A549 (cell line): ENCODE data around the gene NFE2L3.
"Not testable (repeated sequence)": the region's sequence is repeated elsewhere in the genome, so short reads cannot be mapped to it uniquely, and the experiment has no call there.

Experiments
- BHLHE40 ChIP-seq: IDR thresholded peaks from 2 replicates; pipeline ENCODE4 v1.6.1; 2012; ENCODE audit warnings: low read depth, low read length, inconsistent platforms
- EP300 ChIP-seq, 2 experiments: fragments of >200 bp; sonication (Bioruptor Twin); formaldehyde crosslinking; IDR thresholded peaks; 2 replicates in 1 of 2; 3 replicates in 1 of 2; pipeline ENCODE4 v1.6.1; 2016 to 2017
- HDAC2 ChIP-seq: fragments of 200-600 bp; sonication (generic); IDR thresholded peaks from 2 replicates; pipeline ENCODE4 v1.6.1; 2016
- JUN ChIP-seq, 2 experiments: fragments of >200 bp; sonication (Bioruptor Twin); formaldehyde crosslinking; IDR thresholded peaks; 2 replicates in 1 of 2; 3 replicates in 1 of 2; pipeline ENCODE4 v1.6.1; 2016 to 2017
- JUNB ChIP-seq: fragments of >200 bp; sonication (Bioruptor Twin); formaldehyde crosslinking; IDR thresholded peaks from 2 replicates; pipeline ENCODE4 v1.6.1; 2016
- KDM1A ChIP-seq: fragments of 200-600 bp; sonication (generic); IDR thresholded peaks from 2 replicates; pipeline ENCODE4 v1.6.1; 2016; ENCODE audit warnings: low read depth, mild to moderate bottlenecking
- MAFK ChIP-seq: fragments of 450-650 bp; IDR thresholded peaks from 2 replicates; pipeline ENCODE4 v1.6.1; 2014; ENCODE audit not compliant: partially characterized antibody
- POLR2A ChIP-seq: IDR thresholded peaks from 2 replicates; pipeline ENCODE4 v1.6.1; 2012; ENCODE audit warnings: mild to moderate bottlenecking, low read length
- TF ChIP-seq, protein P1 (sequence below): fragments of >200 bp; sonication (Bioruptor Twin); formaldehyde crosslinking; IDR thresholded peaks from 3 replicates; pipeline ENCODE4 v1.5.1; 2016
- TF ChIP-seq, protein P2 (sequence below): fragments of 250-450 bp; sonication (Bioruptor Pico); IDR thresholded peaks from 2 replicates; pipeline ENCODE4 v1.5.0; 2020; ENCODE audit warnings: low read depth, mild to moderate bottlenecking, moderate library complexity
- TF ChIP-seq, protein P3 (sequence below): fragments of 200-600 bp; sonication (generic); IDR thresholded peaks from 2 replicates; pipeline ENCODE4 v1.6.1; 2016; ENCODE audit warnings: antibody characterized with exemption, mild to moderate bottlenecking, moderate library complexity

DNA sequence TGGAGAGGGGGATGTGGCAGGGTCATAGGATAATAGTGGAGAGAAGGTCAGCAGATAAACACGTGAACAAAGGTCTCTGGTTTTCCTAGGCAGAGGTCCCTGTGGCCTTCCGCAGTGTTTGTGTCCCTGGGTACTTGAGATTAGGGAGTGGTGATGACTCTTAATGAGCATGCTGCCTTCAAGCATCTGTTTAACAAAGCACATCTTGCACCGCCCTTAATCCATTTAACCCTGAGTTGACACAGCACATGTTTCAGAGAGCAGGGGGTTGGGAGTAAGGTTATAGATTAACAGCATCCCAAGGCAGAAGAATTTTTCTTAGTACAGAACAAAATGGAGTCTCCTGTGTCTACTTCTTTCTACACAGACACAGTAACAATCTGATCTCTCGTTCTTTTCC, 23.9 kb downstream of the NFE2L3 start:
- TF ChIP-seq, protein P1, sequence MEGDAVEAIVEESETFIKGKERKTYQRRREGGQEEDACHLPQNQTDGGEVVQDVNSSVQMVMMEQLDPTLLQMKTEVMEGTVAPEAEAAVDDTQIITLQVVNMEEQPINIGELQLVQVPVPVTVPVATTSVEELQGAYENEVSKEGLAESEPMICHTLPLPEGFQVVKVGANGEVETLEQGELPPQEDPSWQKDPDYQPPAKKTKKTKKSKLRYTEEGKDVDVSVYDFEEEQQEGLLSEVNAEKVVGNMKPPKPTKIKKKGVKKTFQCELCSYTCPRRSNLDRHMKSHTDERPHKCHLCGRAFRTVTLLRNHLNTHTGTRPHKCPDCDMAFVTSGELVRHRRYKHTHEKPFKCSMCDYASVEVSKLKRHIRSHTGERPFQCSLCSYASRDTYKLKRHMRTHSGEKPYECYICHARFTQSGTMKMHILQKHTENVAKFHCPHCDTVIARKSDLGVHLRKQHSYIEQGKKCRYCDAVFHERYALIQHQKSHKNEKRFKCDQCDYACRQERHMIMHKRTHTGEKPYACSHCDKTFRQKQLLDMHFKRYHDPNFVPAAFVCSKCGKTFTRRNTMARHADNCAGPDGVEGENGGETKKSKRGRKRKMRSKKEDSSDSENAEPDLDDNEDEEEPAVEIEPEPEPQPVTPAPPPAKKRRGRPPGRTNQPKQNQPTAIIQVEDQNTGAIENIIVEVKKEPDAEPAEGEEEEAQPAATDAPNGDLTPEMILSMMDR: not testable (repeated sequence)
- not testable (repeated sequence) for TF ChIP-seq MAFK; BHLHE40; POLR2A; JUN (IDR thresholded peaks at IDR 0.05); KDM1A; JUNB; HDAC2; EP300 (IDR thresholded peaks at IDR 0.05)
- TF ChIP-seq, protein P2, sequence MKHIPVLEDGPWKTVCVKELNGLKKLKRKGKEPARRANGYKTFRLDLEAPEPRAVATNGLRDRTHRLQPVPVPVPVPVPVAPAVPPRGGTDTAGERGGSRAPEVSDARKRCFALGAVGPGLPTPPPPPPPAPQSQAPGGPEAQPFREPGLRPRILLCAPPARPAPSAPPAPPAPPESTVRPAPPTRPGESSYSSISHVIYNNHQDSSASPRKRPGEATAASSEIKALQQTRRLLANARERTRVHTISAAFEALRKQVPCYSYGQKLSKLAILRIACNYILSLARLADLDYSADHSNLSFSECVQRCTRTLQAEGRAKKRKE (CRISPR knock-in tag): not testable (repeated sequence)
- TF ChIP-seq, protein P3, sequence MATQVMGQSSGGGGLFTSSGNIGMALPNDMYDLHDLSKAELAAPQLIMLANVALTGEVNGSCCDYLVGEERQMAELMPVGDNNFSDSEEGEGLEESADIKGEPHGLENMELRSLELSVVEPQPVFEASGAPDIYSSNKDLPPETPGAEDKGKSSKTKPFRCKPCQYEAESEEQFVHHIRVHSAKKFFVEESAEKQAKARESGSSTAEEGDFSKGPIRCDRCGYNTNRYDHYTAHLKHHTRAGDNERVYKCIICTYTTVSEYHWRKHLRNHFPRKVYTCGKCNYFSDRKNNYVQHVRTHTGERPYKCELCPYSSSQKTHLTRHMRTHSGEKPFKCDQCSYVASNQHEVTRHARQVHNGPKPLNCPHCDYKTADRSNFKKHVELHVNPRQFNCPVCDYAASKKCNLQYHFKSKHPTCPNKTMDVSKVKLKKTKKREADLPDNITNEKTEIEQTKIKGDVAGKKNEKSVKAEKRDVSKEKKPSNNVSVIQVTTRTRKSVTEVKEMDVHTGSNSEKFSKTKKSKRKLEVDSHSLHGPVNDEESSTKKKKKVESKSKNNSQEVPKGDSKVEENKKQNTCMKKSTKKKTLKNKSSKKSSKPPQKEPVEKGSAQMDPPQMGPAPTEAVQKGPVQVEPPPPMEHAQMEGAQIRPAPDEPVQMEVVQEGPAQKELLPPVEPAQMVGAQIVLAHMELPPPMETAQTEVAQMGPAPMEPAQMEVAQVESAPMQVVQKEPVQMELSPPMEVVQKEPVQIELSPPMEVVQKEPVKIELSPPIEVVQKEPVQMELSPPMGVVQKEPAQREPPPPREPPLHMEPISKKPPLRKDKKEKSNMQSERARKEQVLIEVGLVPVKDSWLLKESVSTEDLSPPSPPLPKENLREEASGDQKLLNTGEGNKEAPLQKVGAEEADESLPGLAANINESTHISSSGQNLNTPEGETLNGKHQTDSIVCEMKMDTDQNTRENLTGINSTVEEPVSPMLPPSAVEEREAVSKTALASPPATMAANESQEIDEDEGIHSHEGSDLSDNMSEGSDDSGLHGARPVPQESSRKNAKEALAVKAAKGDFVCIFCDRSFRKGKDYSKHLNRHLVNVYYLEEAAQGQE: not testable (repeated sequence)
